HepG2 (cell line): ENCODE measurements around the gene PFN4. TPM values are rescaled to one million over a fixed set of nuclear protein-coding genes. Genes with fewer than 3 reads are reported as not detected.

ENCODE experiments used
- ATAC-seq: fragments of 200-7000 bp; cut with Tn5 transposase; 3 replicates; pipeline ENCODE4 v1.9.1; 2020; ENCODE audit warnings: mild to moderate bottlenecking, moderate library complexity
- BruUV-seq: library from RNA; stranded (reverse); fragments of 400-500 nt; replicated peaks from 2 replicates; lab custom pipeline; 2021; lab: Mats Ljungman, UMichigan
- CTCF ChIA-PET: fragments of 300-600 bp; formaldehyde crosslinking; extraction: SDS; loops from one replicate; lab custom pipeline; 2021; ENCODE audit warnings: low total read pairs, inconsistent platforms, low intra/inter-chr PET ratio; lab: Yijun Ruan, JAX
- POLR2A ChIA-PET: fragments of 350-600 bp; sonication (Branson Sonifier 250); formaldehyde crosslinking; loops from one replicate; lab custom pipeline; 2020; ENCODE audit warnings: antibody characterized with exemption, inconsistent platforms; lab: Yijun Ruan, JAX
- DNase-seq: peaks from one replicate; pipeline ENCODE4 v3.0.0-alpha.2; 2015; ENCODE audit warnings: low spot score
- FAIRE-seq: peaks from 3 replicates; lab custom pipeline; 2011; peaks lifted over from hg19 to GRCh38; lab: Jason Lieb, UNC
- H2AFZ ChIP-seq: one replicate; pipeline ENCODE4 v1.6.1; 2011; ENCODE audit warnings: low read length, inconsistent platforms
- H3K27ac ChIP-seq: fragments of 300-600 bp; 3 replicates; pipeline ENCODE4 v1.8.0; 2011; ENCODE audit warnings: mixed run types, mild to moderate bottlenecking, mixed read lengths, low read length, inconsistent platforms; ENCODE audit not compliant: insufficient read depth; ENCODE audit errors: extremely low read length
- H3K27me3 ChIP-seq, 2 experiments: fragments of 200-600 bp in 1 of 2; 2 replicates in 1 of 2; 3 replicates in 1 of 2; pipeline versions ENCODE4 v1.6.0 to v1.8.0; 2011; ENCODE audit warnings: low read length in 2 of 2, mild to moderate bottlenecking in 2 of 2, moderate library complexity in 2 of 2, inconsistent platforms in 1 of 2; ENCODE audit not compliant: insufficient read depth in 2 of 2, control insufficient read depth in 1 of 2
- H3K36me3 ChIP-seq, 2 experiments: fragments of 200-600 bp in 1 of 2; replicated peaks in 1 of 2; 2 replicates in 1 of 2; 3 replicates in 1 of 2; pipeline versions ENCODE4 v1.5.1 to v1.8.0; 2011; ENCODE audit warnings: low read length in 2 of 2, inconsistent platforms in 1 of 2; ENCODE audit not compliant: insufficient read depth in 2 of 2, control insufficient read depth in 1 of 2
- H3K4me1 ChIP-seq: 2 replicates; pipeline ENCODE4 v1.5.1; 2012; ENCODE audit warnings: low read length, inconsistent platforms; ENCODE audit not compliant: insufficient read depth
- H3K4me2 ChIP-seq: 2 replicates; pipeline ENCODE4 v1.6.0; 2011; ENCODE audit warnings: low read depth, low read length, inconsistent platforms
- H3K4me3 ChIP-seq, 3 experiments: fragments of 200-600 bp in 1 of 3; sonication (generic), shearing (Covaris generic) in 1 of 3; replicated peaks in 1 of 3; 2 replicates each; pipeline ENCODE4 v1.5.1; 2011 to 2016; ENCODE audit warnings: low read length in 3 of 3, inconsistent platforms in 2 of 3, low read depth in 2 of 3, mild to moderate bottlenecking in 2 of 3, control low read depth in 1 of 3, mixed read lengths in 1 of 3; ENCODE audit not compliant: insufficient read depth in 1 of 3
- H3K79me2 ChIP-seq: one replicate; pipeline ENCODE4 v1.6.1; 2011; ENCODE audit warnings: low read length, inconsistent platforms; ENCODE audit not compliant: insufficient read depth
- H3K9ac ChIP-seq: 2 replicates; pipeline ENCODE4 v1.6.0; 2011; ENCODE audit warnings: mild to moderate bottlenecking, low read depth, low read length, inconsistent platforms; ENCODE audit not compliant: insufficient read depth
- H3K9me3 ChIP-seq: 2 replicates; pipeline ENCODE4 v1.5.1; 2012; ENCODE audit warnings: mild to moderate bottlenecking, low read length
- H4K20me1 ChIP-seq: 2 replicates; pipeline ENCODE4 v1.6.0; 2011; ENCODE audit warnings: inconsistent platforms, mild to moderate bottlenecking, low read length, moderate library complexity; ENCODE audit not compliant: insufficient read depth
- GTF3A ChIP-seq: sonication (generic); formaldehyde crosslinking; conservative IDR thresholded peaks from 2 replicates; pipeline ENCODE4 v1.4.0; 2020; ENCODE audit warnings: mild to moderate bottlenecking, missing genetic modification reagents
- MEIS1 ChIP-seq: sonication (generic); formaldehyde crosslinking; IDR thresholded peaks from 2 replicates; pipeline ENCODE4 v1.9.0; 2021; ENCODE audit warnings: mild to moderate bottlenecking, missing genetic modification reagents, moderate library complexity, borderline replicate concordance
- MYPOP ChIP-seq: sonication (generic); formaldehyde crosslinking; IDR thresholded peaks from 2 replicates; pipeline ENCODE4 v1.8.1; 2023; ENCODE audit warnings: mild to moderate bottlenecking, moderate library complexity, missing genetic modification reagents
- PREB ChIP-seq: sonication (generic); formaldehyde crosslinking; IDR thresholded peaks from 2 replicates; pipeline ENCODE4 v1.4.0; 2020; ENCODE audit warnings: missing genetic modification reagents
- TRIM22 ChIP-seq: fragments of 450-650 bp; IDR thresholded peaks from 2 replicates; pipeline ENCODE4 v1.6.1; 2017
- XRCC5 ChIP-seq: fragments of 200-400 bp; formaldehyde crosslinking; optimal IDR thresholded peaks from 2 replicates; pipeline ENCODE3; 2017; ENCODE audit warnings: mild to moderate bottlenecking, low read length
- ZC3H4 ChIP-seq: sonication (generic); formaldehyde crosslinking; IDR thresholded peaks from 2 replicates; pipeline ENCODE4 v1.4.0; 2020; ENCODE audit warnings: missing genetic modification reagents, borderline replicate concordance
- ZFP82 ChIP-seq: sonication (generic); formaldehyde crosslinking; IDR thresholded peaks from 2 replicates; pipeline ENCODE4 v1.5.1; 2020; ENCODE audit warnings: mild to moderate bottlenecking, missing genetic modification reagents, borderline replicate concordance
- ZNF34 ChIP-seq: sonication (generic); formaldehyde crosslinking; IDR thresholded peaks from 2 replicates; pipeline ENCODE4 v1.4.0; 2020; ENCODE audit warnings: mild to moderate bottlenecking, missing genetic modification reagents, borderline replicate concordance
- ZNF503 ChIP-seq: sonication (generic); formaldehyde crosslinking; IDR thresholded peaks from 2 replicates; pipeline ENCODE4 v1.4.0; 2020; ENCODE audit warnings: missing genetic modification reagents
- ZNF574 ChIP-seq: sonication (generic); formaldehyde crosslinking; IDR thresholded peaks from 2 replicates; pipeline ENCODE4 v1.4.0; 2020; ENCODE audit warnings: missing genetic modification reagents
- ZNF589 ChIP-seq: sonication (generic); formaldehyde crosslinking; conservative IDR thresholded peaks from 2 replicates; pipeline ENCODE4 v1.8.0; 2022; ENCODE audit warnings: mild to moderate bottlenecking, moderate library complexity, missing genetic modification reagents
- ZNF616 ChIP-seq: sonication (generic); formaldehyde crosslinking; IDR thresholded peaks from 2 replicates; pipeline ENCODE4 v1.5.0; 2020; ENCODE audit warnings: low read depth, mild to moderate bottlenecking, missing genetic modification reagents
- WGBS: methylation state at CpG from one replicate; pipeline ENCODE4 v1.1.6; 2017; ENCODE audit warnings: low lambda C conversion rate; 5-methylcytosine and 5-hydroxymethylcytosine counted together
- in situ Hi-C: cut with HindIII; loops from 2 replicates; pipeline ENCODE4 v1.10.0; 2017; ENCODE audit warnings: low pct_unique_long_range_greater_than_20kb; ENCODE audit not compliant: extremely low pct_ligation_motif_present
- intact Hi-C: fragments of 100-400 bp; cut with micrococcal nuclease; formaldehyde crosslinking; loops from one replicate; pipeline ENCODE4 v1.10.0; 2022; ENCODE audit not compliant: unreplicated experiment
- polyA plus RNA-seq, 8 experiments: library from polyadenylated mRNA; depleted of rRNA in 3 of 8; stranded (reverse) in 7 of 8; unstranded in 1 of 8; fragments of >200 nt; fragmentation: Illumina TruSeq in 4 of 8; extraction: Trizol in 4 of 8; gene quantifications; 2 replicates each; pipeline versions ENCODE4 v1.2.1 to v1.2.3, GENCODE V29; 2011 to 2016; ENCODE audit warnings: low read depth in 4 of 8, missing spikeins in 1 of 8, mixed read lengths in 1 of 8; ENCODE audit not compliant: insufficient read depth in 1 of 8
- total RNA-seq, 5 experiments: library from RNA; depleted of rRNA; stranded (reverse); fragments of >200 nt; fragmentation: Illumina TruSeq; extraction: Trizol; gene quantifications; 2 replicates each; pipeline ENCODE4 v1.2.3, GENCODE V29; 2016; ENCODE audit warnings: low read depth in 1 of 5

The PFN4 gene
- total and polyA plus RNA-seq, 2 of the 13 experiments (the other 11 are each of a cell fraction or from before 2014, with no cell fraction given), result 0.12 to 0.20 TPM

GRCh38 chr2:24121469-24121868 is 1.7 kb downstream of the PFN4 start:
- Histone ChIP-seq H3K79me2 (no peaks in the 10 kb centered on the region), H3K9ac (no peak overlapping the region), H3K27ac (no peak overlapping the region), H3K4me3 (no peak overlapping the region), H3K9me3 (no peaks in the 10 kb centered on the region), H2AFZ (no peak overlapping the region), H3K36me3 (no peaks in the 10 kb centered on the region), H3K4me1 (peaks cover 17% of the 10 kb centered on the region), H3K27me3 (no peaks in the 10 kb centered on the region; a peak in 1 of 5 replicates), H4K20me1 (no peaks in the 10 kb centered on the region), H3K4me2 (no peak overlapping the region)
- no TSS peak for BruUV-seq
- 72% methylated on average over 4 of the region's 4 CpGs for WGBS
- in situ Hi-C loops (no loop called here), intact Hi-C loops (no loop called here)
- ChIA-PET CTCF (no interaction called here), POLR2A (interaction anchor here (1.3 to 3.9 kb wide), 4 partner anchors 13 to 45 kb away, joined by 4 to 36 read pairs (median 4); partner anchors contain the start of genes SF3B6 and TP53I3)
- DNase-seq (no peak), ATAC-seq (no peak), FAIRE-seq (no peak)
- no peak for TF ChIP-seq ZNF616 (CRISPR knock-in tag)
- TF ChIP-seq ZNF589, result no peak
- no peak for TF ChIP-seq ZFP82 (CRISPR knock-in tag)
- no peak for TF ChIP-seq ZNF34 (CRISPR knock-in tag)
- no peak for TF ChIP-seq PREB (CRISPR knock-in tag)
- TF ChIP-seq ZNF574 (CRISPR knock-in tag), result no peak
- no peak for TF ChIP-seq XRCC5
- TF ChIP-seq TRIM22, result no peak
- no peak for TF ChIP-seq MEIS1 (CRISPR knock-in tag)
- TF ChIP-seq MYPOP (CRISPR knock-in tag), result no peak
- no peak for TF ChIP-seq GTF3A
- TF ChIP-seq ZC3H4 (CRISPR knock-in tag), result no peak
- no peak for TF ChIP-seq ZNF503 (CRISPR knock-in tag)
